Epidermal melanocyte (primary cell): ENCODE results near the gene DCUN1D4.

ENCODE experiments used
- DNase-seq: peaks from one replicate; pipeline ENCODE4 v3.0.0; 2011; ENCODE audit warnings: low spot score; ENCODE audit not compliant: insufficient read length

The DCUN1D4 gene

GRCh38 chr4:51963841-51964517 lies 121.0 kb downstream of the DCUN1D4 start:
- DNase-seq = no peak

- DNase-seq = no peak
Observed at GRCh38 chr4:51965862-51966261, 122.9 kb downstream of the DCUN1D4 start.
